Upper lobe of left lung (tissue), 4 donors: ENCODE measurements around the gene TUBG2.

Experiments used
- EP300 ChIP-seq, 4 donors: sonication (generic); formaldehyde crosslinking; IDR thresholded peaks; one replicate each; pipeline ENCODE4 v1.5.1; 2017; ENCODE audit warnings: antibody characterized with exemption in 4 of 4, control low read depth in 2 of 4
- TF ChIP-seq, protein P1 (sequence below), 6 experiments: fragments of 450-650 bp in 4 of 6; fragments of 200-600 bp in 2 of 6; sonication (generic) in 2 of 6; IDR thresholded peaks; one replicate each; pipeline ENCODE4 v1.5.1; 2016 to 2019; ENCODE audit warnings: antibody characterized with exemption in 6 of 6

- TF ChIP-seq, protein P1, sequence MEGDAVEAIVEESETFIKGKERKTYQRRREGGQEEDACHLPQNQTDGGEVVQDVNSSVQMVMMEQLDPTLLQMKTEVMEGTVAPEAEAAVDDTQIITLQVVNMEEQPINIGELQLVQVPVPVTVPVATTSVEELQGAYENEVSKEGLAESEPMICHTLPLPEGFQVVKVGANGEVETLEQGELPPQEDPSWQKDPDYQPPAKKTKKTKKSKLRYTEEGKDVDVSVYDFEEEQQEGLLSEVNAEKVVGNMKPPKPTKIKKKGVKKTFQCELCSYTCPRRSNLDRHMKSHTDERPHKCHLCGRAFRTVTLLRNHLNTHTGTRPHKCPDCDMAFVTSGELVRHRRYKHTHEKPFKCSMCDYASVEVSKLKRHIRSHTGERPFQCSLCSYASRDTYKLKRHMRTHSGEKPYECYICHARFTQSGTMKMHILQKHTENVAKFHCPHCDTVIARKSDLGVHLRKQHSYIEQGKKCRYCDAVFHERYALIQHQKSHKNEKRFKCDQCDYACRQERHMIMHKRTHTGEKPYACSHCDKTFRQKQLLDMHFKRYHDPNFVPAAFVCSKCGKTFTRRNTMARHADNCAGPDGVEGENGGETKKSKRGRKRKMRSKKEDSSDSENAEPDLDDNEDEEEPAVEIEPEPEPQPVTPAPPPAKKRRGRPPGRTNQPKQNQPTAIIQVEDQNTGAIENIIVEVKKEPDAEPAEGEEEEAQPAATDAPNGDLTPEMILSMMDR (IDR thresholded peaks at IDR 0.05) = no peak
- TF ChIP-seq EP300 (IDR thresholded peaks at IDR 0.05) = no peak
These were observed 11.3 kb upstream of the TUBG2 start for GRCh38 chr17:42647778-42648177.
